Type B pancreatic cell (in vitro differentiated cells): ENCODE data around the gene AR. TPM values are rescaled to one million over a fixed set of nuclear protein-coding genes. Genes with fewer than 3 reads are reported as not detected.

ENCODE experiments used
- DNase-seq: peaks from one replicate; pipeline ENCODE4 v3.0.0; 2021; ENCODE audit warnings: mixed read lengths; ENCODE audit not compliant: unreplicated experiment; ENCODE audit errors: extremely low spot score
- H3K27ac Mint-ChIP-seq: 2 replicates; pipeline ENCODE4 v1.8.0; 2021; ENCODE audit warnings: mild to moderate bottlenecking, mixed read lengths
- H3K27me3 Mint-ChIP-seq: 2 replicates; pipeline ENCODE4 v1.8.0; 2021; ENCODE audit warnings: mixed read lengths
- H3K36me3 Mint-ChIP-seq: 2 replicates; pipeline ENCODE4 v1.8.0; 2021; ENCODE audit warnings: mixed read lengths
- H3K4me1 Mint-ChIP-seq: one replicate; pipeline ENCODE4 v1.8.0; 2021; ENCODE audit warnings: mixed read lengths; ENCODE audit not compliant: unreplicated experiment
- H3K4me3 Mint-ChIP-seq: 2 replicates; pipeline ENCODE4 v1.8.0; 2021; ENCODE audit warnings: mild to moderate bottlenecking, mixed read lengths
- H3K9me3 Mint-ChIP-seq: 2 replicates; pipeline ENCODE4 v1.8.0; 2021; ENCODE audit warnings: mixed read lengths
- total RNA-seq: library from RNA; stranded (reverse); gene quantifications from 2 replicates; pipeline ENCODE4 v1.2.1, GENCODE V29; 2021; ENCODE audit warnings: low replicate concordance
- TF ChIP-seq, protein P1 (sequence below): fragments of 200-600 bp; sonication (generic); conservative IDR thresholded peaks from 2 replicates; pipeline ENCODE4 v1.5.0; 2021; ENCODE audit warnings: antibody characterized with exemption, mild to moderate bottlenecking

AR gene
- total RNA-seq, 1 donor from 2014 or later: 1.5 TPM

DNA sequence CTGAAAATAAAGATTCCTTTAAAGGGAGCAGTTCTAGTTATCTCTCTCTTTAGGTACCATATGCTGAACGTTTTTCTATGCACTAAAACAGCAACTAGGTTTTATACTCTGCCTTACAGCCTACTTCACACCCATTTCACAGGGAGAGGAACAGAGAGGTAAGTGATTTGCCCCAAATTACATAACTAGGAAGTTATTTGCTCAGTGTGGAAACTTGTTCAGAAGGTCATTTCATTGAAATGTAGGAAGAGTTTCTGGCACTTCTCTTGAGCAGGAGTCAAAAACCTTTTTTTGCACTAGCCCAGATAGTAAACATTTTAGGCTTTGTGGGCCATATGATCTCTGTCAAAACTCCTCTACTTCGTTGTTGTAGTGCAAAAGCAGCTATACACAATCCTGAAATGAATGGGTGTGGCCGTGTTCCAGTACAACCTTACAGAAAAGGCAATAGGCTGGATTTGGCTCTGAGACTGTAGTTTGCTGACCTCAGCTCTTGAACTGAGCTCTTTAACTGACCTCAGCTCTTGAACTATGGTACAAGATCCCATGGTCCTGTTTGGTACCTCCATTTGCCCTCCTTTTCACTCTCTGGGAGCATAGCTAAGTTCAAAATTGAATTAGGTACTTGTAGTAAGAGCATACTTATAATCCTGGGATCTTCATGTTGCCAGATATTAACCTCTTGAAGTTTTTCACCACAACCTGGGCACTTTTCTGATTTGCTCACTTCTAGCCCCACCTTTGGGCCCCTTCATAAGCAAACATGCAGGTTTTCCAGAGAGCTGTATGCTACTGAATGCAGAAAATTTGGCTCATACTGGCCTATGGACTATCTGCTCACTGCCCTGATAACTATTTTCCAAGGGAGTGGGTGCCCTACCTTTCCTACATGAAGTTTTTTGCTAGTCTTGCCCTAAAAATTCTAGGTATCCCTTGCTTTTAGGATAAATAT lies 53.3 kb downstream of the AR start:
- Mint-ChIP-seq H3K27ac (no peak overlapping the region), H3K9me3 (no peaks in the 10 kb centered on the region), H3K4me1 (no peaks in the 10 kb centered on the region), H3K4me3 (no peak overlapping the region), H3K27me3 (no peaks in the 10 kb centered on the region), H3K36me3 (no peaks in the 10 kb centered on the region)
- DNase-seq: no peak
- TF ChIP-seq, protein P1, sequence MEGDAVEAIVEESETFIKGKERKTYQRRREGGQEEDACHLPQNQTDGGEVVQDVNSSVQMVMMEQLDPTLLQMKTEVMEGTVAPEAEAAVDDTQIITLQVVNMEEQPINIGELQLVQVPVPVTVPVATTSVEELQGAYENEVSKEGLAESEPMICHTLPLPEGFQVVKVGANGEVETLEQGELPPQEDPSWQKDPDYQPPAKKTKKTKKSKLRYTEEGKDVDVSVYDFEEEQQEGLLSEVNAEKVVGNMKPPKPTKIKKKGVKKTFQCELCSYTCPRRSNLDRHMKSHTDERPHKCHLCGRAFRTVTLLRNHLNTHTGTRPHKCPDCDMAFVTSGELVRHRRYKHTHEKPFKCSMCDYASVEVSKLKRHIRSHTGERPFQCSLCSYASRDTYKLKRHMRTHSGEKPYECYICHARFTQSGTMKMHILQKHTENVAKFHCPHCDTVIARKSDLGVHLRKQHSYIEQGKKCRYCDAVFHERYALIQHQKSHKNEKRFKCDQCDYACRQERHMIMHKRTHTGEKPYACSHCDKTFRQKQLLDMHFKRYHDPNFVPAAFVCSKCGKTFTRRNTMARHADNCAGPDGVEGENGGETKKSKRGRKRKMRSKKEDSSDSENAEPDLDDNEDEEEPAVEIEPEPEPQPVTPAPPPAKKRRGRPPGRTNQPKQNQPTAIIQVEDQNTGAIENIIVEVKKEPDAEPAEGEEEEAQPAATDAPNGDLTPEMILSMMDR: no peak

DNA sequence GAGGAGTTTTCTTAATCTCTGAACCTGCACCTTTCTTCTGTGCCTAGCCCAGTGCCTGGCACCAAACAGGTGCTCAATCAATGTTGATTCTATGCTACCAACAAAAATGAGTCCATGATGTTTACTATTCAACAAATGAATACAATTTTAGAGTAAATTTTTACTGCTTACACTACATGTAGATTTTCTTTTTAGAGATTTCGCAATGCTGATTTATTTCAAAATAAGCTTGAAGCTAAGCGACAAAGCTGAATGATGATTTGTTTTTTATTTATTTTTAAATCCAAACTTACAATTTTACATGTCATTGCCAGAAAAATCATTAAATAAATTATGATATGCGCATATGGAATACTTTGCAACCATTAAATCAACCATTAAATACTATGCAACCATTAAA lies 55.7 kb downstream of the AR start:
- H3K36me3 Mint-ChIP-seq: no peaks in the 10 kb centered on the region
- H3K4me1 Mint-ChIP-seq: no peaks in the 10 kb centered on the region
- H3K4me3 Mint-ChIP-seq: no peak overlapping the region
- DNase-seq: no peak
- no peaks in the 10 kb centered on the region for H3K27me3 Mint-ChIP-seq
- H3K9me3 Mint-ChIP-seq: no peaks in the 10 kb centered on the region
- TF ChIP-seq, protein P1: no peak
- no peak overlapping the region for H3K27ac Mint-ChIP-seq

DNA sequence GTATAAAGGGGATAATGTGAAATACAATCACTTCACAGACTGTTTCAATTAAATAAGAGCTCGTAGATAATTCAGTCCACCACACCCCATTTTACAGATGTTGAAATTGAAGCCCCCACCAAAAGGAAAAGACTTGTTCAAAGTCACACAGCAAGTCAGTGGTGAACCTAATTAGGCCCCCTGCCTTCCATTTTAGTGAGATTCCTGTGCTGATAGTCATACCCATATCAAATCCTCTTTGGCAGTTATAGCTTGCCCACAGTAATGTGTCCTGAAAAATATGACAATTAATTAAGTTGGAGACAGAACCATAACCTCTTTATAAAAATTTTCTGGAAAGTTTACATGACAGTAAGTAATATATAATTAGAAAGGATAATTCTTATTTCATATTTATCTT lies 58.0 kb downstream of the AR start:
- Mint-ChIP-seq H3K36me3 (no peaks in the 10 kb centered on the region), H3K27me3 (no peaks in the 10 kb centered on the region), H3K27ac (no peak overlapping the region), H3K4me3 (no peak overlapping the region), H3K9me3 (no peaks in the 10 kb centered on the region), H3K4me1 (no peaks in the 10 kb centered on the region)
- TF ChIP-seq, protein P1: no peak
- no peak for DNase-seq

DNA sequence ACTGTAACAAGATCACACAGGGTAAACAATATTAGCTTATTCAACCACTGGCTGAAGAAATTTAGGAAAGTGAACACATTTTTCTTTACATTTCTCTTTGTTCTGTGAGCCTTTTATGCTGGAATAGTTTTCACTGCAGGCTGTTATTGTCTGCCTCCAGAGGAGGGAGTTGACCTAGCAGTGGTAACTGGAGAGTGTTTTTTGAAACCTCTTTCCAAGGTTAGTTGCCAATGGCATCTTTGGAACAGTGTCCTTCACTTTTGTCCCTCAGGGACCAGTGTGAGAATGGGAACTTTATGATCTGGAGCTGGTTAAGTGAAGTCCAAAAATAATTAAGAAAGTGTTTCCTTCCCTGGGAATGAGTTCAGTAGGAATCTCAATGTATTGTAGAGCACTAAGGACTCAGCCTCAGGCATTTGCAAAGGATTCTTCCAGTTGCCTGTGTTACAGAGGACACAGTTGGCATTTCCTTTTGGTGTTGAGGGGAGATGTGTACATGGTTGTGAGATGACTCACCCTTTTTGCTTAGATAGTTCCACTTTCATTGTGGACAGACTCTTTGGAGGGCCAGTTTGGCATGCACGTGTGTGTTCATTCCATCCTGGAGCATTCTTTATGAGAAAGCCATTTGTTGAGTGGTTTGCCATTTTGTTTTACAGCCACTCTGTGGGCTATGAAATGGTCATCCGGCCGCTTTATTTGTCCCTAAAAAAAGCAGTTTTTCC lies 61.3 kb downstream of the AR start:
- H3K27me3 Mint-ChIP-seq: no peaks in the 10 kb centered on the region

DNA sequence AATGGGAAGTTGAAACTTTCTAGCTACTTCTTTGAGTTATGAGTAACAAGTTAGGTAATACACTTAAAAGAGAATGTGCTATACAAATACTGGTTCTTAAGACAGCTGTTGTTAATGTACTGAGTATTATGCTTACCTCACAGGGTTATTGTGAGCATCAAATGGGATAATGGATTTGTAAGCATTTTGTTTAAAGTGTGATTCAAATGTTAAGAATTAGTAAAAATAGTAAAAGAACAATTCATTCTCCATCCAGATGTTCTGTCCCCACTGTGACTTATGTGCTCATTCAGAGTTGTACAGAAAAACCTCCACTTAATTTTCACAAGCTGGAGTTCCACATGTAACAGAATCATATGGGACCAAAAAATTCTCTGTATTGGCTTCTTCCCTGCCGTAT lies 63.6 kb downstream of the AR start:
- Mint-ChIP-seq H3K9me3 (no peaks in the 10 kb centered on the region), H3K36me3 (no peaks in the 10 kb centered on the region), H3K4me1 (no peaks in the 10 kb centered on the region), H3K4me3 (no peak overlapping the region), H3K27ac (no peak overlapping the region), H3K27me3 (no peaks in the 10 kb centered on the region)
- TF ChIP-seq, protein P1: no peak
- no peak for DNase-seq

More for the DNA sequence above, 61.3 kb downstream of the AR start:
- Mint-ChIP-seq H3K9me3 (no peaks in the 10 kb centered on the region), H3K27ac (no peak overlapping the region), H3K36me3 (no peaks in the 10 kb centered on the region), H3K4me3 (no peak overlapping the region), H3K4me1 (no peaks in the 10 kb centered on the region)
- TF ChIP-seq, protein P1: no peak
- no peak for DNase-seq
